ENCODE data around the gene DNHD1. TPM values are rescaled to one million over a fixed set of nuclear protein-coding genes. Genes with fewer than 3 reads are reported as not detected.

The DNHD1 gene
- total RNA-seq, 4 donors from 2014 or later: 17.2 to 27.3 (median 21.0) TPM

DNA sequence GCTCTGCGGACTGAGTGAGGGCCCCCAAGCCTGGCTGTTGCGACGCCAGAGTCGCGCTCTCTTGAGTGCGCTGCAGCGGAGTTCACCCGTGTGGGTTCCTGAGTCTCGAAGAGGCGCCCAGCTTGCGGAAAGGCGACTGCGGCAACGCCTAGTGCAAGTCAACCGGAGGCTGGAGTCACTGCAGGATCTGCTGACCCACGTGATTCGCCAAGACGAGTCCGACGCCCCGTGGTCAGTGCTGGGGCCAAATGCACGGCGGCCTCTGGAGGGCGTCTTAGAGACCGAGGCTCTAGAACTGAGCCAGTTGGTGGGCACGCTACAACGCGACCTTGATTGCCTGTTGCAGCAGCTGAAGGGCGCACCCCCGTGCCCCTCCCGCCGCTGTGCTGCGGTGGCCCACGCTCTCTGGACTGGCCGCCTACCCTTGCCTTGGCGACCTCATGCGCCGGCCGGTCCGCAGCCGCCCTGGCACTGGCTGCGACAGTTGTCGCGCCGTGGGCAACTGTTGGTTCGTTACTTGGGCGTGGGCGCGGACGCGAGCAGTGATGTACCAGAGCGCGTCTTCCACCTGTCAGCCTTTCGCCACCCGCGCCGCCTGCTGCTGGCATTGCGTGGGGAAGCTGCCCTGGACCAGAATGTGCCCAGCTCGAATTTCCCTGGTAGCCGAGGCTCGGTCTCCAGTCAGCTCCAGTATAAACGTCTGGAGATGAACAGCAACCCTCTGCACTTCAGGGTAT is 73.8 kb downstream of the DNHD1 start:
- H3K4me1 ChIP-seq: peaks cover 0 to 36% (median 5%) of the 10 kb centered on the region in 4 donors
- no peaks in the 10 kb centered on the region for H3K27me3 ChIP-seq
- WGBS, 2 donors: 62 to 69% methylated on average over 53 to 56 of the region's 62 CpGs
- H3K27ac ChIP-seq: no peak overlapping the region
- peaks cover 0 to 39% (median 0%) of the 10 kb centered on the region in 3 donors for H3K36me3 ChIP-seq
- TF ChIP-seq POLR2A (IDR thresholded peaks at IDR 0.05) (no peak), EP300 (IDR thresholded peaks at IDR 0.05) (no peak)
- TF ChIP-seq, protein P1, sequence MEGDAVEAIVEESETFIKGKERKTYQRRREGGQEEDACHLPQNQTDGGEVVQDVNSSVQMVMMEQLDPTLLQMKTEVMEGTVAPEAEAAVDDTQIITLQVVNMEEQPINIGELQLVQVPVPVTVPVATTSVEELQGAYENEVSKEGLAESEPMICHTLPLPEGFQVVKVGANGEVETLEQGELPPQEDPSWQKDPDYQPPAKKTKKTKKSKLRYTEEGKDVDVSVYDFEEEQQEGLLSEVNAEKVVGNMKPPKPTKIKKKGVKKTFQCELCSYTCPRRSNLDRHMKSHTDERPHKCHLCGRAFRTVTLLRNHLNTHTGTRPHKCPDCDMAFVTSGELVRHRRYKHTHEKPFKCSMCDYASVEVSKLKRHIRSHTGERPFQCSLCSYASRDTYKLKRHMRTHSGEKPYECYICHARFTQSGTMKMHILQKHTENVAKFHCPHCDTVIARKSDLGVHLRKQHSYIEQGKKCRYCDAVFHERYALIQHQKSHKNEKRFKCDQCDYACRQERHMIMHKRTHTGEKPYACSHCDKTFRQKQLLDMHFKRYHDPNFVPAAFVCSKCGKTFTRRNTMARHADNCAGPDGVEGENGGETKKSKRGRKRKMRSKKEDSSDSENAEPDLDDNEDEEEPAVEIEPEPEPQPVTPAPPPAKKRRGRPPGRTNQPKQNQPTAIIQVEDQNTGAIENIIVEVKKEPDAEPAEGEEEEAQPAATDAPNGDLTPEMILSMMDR (IDR thresholded peaks at IDR 0.05): no peak
- no peaks in the 10 kb centered on the region for H3K9me3 ChIP-seq
- DNase-seq (ENCODE audit: low spot score in 2 of 2): no peak
- H3K4me3 ChIP-seq: no peak overlapping the region

DNA sequence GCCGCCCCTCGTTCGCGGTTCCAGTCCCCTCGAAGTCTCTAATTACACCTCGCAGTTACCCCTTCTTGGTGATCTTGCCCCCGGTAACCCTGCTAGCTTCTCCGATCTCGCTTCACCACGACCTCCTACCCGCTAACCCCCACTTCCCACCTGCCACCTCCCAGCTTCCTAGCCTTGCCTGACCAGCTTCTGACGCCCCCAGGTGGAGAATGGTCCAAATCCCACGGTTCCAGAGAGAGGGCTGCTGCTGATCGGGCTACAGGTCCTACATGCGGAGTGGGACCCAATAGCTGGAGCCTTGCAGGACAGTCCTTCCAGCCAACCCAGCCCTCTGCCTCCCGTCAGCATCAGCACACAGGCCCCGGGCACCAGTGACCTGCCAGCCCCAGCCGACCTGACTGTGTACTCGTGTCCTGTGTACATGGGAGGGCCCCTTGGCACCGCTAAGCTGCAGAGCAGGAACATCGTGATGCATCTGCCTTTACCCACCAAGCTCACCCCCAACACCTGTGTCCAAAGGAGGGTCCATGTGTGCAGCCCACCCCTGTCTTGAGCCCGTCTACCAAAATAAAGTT is 74.4 kb downstream of the DNHD1 start:
- no peak for DNase-seq (ENCODE audit: low spot score in 2 of 2)
- Histone ChIP-seq H3K27me3 (no peaks in the 10 kb centered on the region), H3K27ac (no peak overlapping the region), H3K36me3 (peaks cover 0 to 32% (median 0%) of the 10 kb centered on the region in 3 donors), H3K4me3 (no peak overlapping the region), H3K4me1 (peaks cover 0 to 43% (median 9%) of the 10 kb centered on the region in 4 donors), H3K9me3 (no peaks in the 10 kb centered on the region)
- WGBS, 2 donors: 64 to 69% methylated on average over 20 to 22 of the region's 22 CpGs
- TF ChIP-seq POLR2A (IDR thresholded peaks at IDR 0.05) (no peak), EP300 (IDR thresholded peaks at IDR 0.05) (no peak)
- TF ChIP-seq, protein P1 (IDR thresholded peaks at IDR 0.05): no peak

DNA sequence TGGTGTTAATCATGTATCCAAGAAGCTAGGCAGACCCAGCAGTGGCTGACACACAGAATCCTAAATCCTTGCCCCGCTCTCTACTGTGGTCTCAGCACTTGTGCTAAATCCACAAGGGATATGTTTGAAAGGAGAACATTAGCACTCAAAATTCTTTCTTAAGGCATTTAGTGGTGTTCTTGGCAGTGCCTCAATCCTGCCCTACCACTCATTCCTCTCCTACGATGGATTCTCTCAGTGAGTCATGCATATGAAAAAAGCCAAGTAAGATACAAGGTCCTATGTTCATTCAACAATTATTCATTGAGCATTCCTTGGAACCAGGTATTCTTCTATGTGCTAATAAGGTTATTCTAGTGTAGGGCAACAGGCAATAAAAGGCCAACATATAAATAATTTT is 75.1 kb downstream of the DNHD1 start:
- Histone ChIP-seq H3K9me3 (no peaks in the 10 kb centered on the region), H3K36me3 (peaks cover 0 to 25% (median 0%) of the 10 kb centered on the region in 3 donors), H3K27me3 (no peaks in the 10 kb centered on the region), H3K4me1 (peaks cover 0 to 50% (median 15%) of the 10 kb centered on the region in 4 donors), H3K27ac (no peak overlapping the region), H3K4me3 (no peak overlapping the region)
- DNase-seq (ENCODE audit: low spot score in 2 of 2): no peak
- TF ChIP-seq, protein P1 (IDR thresholded peaks at IDR 0.05): no peak
- no peak for TF ChIP-seq POLR2A (IDR thresholded peaks at IDR 0.05)
- TF ChIP-seq EP300 (IDR thresholded peaks at IDR 0.05): no peak
- 56 to 64% methylated on average over 2 of the region's 2 CpGs for WGBS, 2 donors

DNA sequence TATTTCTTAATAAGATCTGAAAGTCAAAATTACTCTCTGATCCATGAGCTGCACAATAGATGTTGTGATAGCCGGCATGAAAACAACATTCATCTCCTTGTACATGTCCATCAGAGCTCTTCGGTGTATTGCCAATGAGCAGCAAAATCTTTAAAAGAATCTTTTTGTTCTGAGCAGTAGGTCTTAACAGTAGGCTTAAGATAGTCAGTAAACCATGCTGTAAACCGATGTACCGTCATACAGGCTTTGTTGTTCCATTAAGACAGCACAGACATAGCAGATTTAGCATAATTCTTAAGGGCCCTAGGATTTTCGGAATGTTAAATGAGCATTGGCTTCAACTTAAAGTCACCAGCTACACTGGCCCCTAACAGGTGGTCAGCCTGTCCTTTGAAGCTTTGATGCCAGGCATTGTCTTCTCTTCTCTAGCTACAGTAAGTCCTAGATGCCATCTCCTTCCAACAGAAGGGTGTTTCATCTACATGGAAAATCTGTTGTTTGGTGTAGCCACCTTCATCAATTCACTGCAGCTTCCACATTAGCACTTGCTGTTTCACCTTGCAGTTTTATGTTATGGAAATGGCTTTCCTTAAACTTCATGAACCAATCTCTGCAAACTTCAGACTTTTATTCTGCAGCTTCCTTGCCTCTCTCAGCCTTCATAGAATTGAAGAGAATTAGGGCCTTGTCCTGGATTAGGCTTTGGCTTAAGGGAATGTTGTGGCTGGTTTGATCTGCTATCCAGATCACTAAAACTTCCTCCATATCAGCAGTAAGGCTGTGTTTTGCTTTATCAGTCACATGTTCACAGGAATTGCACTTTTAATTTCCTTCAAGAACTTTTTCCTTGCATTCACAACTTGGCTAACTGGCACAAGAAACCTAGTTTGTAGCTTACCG is 78.0 kb downstream of the DNHD1 start:
- Histone ChIP-seq H3K27me3 (no peaks in the 10 kb centered on the region), H3K27ac (peak overlapping the region in 2 of 4 donors; percentile 60 to 75), H3K36me3 (peaks cover 0 to 17% (median 0%) of the 10 kb centered on the region in 3 donors), H3K9me3 (no peaks in the 10 kb centered on the region), H3K4me1 (peaks cover 0 to 55% (median 16%) of the 10 kb centered on the region in 4 donors), H3K4me3 (no peak overlapping the region)
- no peak for DNase-seq (ENCODE audit: low spot score in 2 of 2)
- WGBS, 2 donors: 46 to 60% methylated on average over 6 of the region's 6 CpGs
- TF ChIP-seq POLR2A (IDR thresholded peaks at IDR 0.05) (no peak), EP300 (IDR thresholded peaks at IDR 0.05) (no peak)
- TF ChIP-seq, protein P1 (IDR thresholded peaks at IDR 0.05): no peak
